Panc1 (cell line): ENCODE data around the gene SLC44A1. TPM values are rescaled to one million over a fixed set of nuclear protein-coding genes. Genes with fewer than 3 reads are reported as not detected.

Source experiments
- ATAC-seq: fragments of 200-7000 bp; cut with Tn5 transposase; 2 replicates; pipeline ENCODE4 v1.9.1; 2020; ENCODE audit warnings: mild to moderate bottlenecking, moderate library complexity
- BruUV-seq: library from RNA; stranded (reverse); fragments of 400-500 nt; replicated peaks from 2 replicates; lab custom pipeline; 2021; lab: Mats Ljungman, UMichigan
- CTCF ChIA-PET: fragments of 300-600 bp; sonication (Branson Sonifier 250); formaldehyde crosslinking; loops from one replicate; lab custom pipeline; 2022; ENCODE audit warnings: antibody characterized with exemption; lab: Charles Lee
- POLR2A ChIA-PET: fragments of 300-600 bp; sonication (Branson Sonifier 250); formaldehyde crosslinking; loops from one replicate; lab custom pipeline; 2022; ENCODE audit warnings: antibody characterized with exemption; lab: Charles Lee
- DNase-seq: peaks from one replicate; pipeline ENCODE4 v3.0.0-alpha.2; 2010; ENCODE audit warnings: low read depth, low spot score
- H3K27ac ChIP-seq: 2 replicates; pipeline ENCODE4 v1.5.1; 2011; ENCODE audit warnings: mild to moderate bottlenecking, low read length, inconsistent platforms
- H3K27me3 ChIP-seq: fragments of 200-500 bp; sonication (Bioruptor generic); 2 replicates; pipeline ENCODE4 v1.6.0; 2014; ENCODE audit warnings: low read length, inconsistent platforms; ENCODE audit not compliant: control insufficient read depth, insufficient read depth
- H3K36me3 ChIP-seq: fragments of 200-500 bp; sonication (Bioruptor generic); 2 replicates; pipeline ENCODE4 v1.5.1; 2014; ENCODE audit warnings: inconsistent platforms, mild to moderate bottlenecking, low read length, moderate library complexity; ENCODE audit not compliant: control insufficient read depth, insufficient read depth
- H3K4me1 ChIP-seq: 2 replicates; pipeline ENCODE4 v1.5.1; 2011; ENCODE audit warnings: inconsistent platforms, mild to moderate bottlenecking, low read length, moderate library complexity; ENCODE audit not compliant: control insufficient read depth, insufficient read depth
- H3K4me3 ChIP-seq, 2 experiments: 2 replicates each; pipeline ENCODE4 v1.5.1; 2011 to 2012; ENCODE audit warnings: low read depth in 2 of 2, low read length in 2 of 2, mild to moderate bottlenecking in 2 of 2, inconsistent platforms in 1 of 2, moderate library complexity in 1 of 2
- H3K9me3 ChIP-seq: fragments of 200-500 bp; sonication (Bioruptor generic); 2 replicates; pipeline ENCODE4 v1.5.1; 2014; ENCODE audit warnings: low read depth, mild to moderate bottlenecking, inconsistent platforms, low read length, moderate library complexity; ENCODE audit not compliant: control insufficient read depth, insufficient read depth
- CTCF ChIP-seq: fragments of 450-650 bp; IDR thresholded peaks from 2 replicates; pipeline ENCODE4 v1.5.1; 2017; ENCODE audit warnings: mild to moderate bottlenecking
- POLR2AphosphoS5 ChIP-seq: IDR thresholded peaks from 2 replicates; pipeline ENCODE4 v1.6.1; 2012; ENCODE audit warnings: mild to moderate bottlenecking, low read depth, low read length, moderate library complexity
- REST ChIP-seq, 2 experiments: IDR thresholded peaks; 2 replicates each; pipeline ENCODE4 v1.6.1; 2011 to 2012; ENCODE audit warnings: low read depth in 2 of 2, control low read depth in 1 of 2, low read length in 1 of 2, mild to moderate bottlenecking in 1 of 2, moderate library complexity in 1 of 2; ENCODE audit not compliant: insufficient read depth in 1 of 2
- SIN3A ChIP-seq: IDR thresholded peaks from 2 replicates; pipeline ENCODE4 v1.6.1; 2012; ENCODE audit warnings: low read depth, mild to moderate bottlenecking, low read length, moderate library complexity, borderline replicate concordance; ENCODE audit not compliant: insufficient read depth
- TCF7L2 ChIP-seq: IDR thresholded peaks from 2 replicates; pipeline ENCODE4 v1.6.1; 2011; ENCODE audit warnings: mild to moderate bottlenecking, low read depth, low read length, inconsistent platforms
- in situ Hi-C: cut with HindIII; loops from 2 replicates; pipeline ENCODE4 v1.10.0; 2016; ENCODE audit warnings: low sequenced_read_pairs, low pct_unique_long_range_greater_than_20kb
- intact Hi-C: fragments of 100-400 bp; cut with micrococcal nuclease; formaldehyde crosslinking; loops from one replicate; pipeline ENCODE4 v1.10.0; 2022; ENCODE audit not compliant: unreplicated experiment
- total RNA-seq: library from RNA; stranded (reverse); gene quantifications from one replicate; pipeline ENCODE4 v1.2.1, GENCODE V29; 2021; ENCODE audit not compliant: unreplicated experiment

The SLC44A1 gene
- total RNA-seq, 1 experiment from 2014 or later = 8.7 TPM

GRCh38 chr9:105284463-105284862 lies 40.0 kb downstream of the SLC44A1 start:
- intact Hi-C loops = no loop called here
- in situ Hi-C loops = no loop called here
- no TSS peak for BruUV-seq
- ChIA-PET POLR2A (no interaction called here), CTCF (no interaction called here)
- no peaks in the 10 kb centered on the region for H3K4me1 ChIP-seq
- TF ChIP-seq CTCF (no peak), POLR2AphosphoS5 (no peak), SIN3A (no peak), TCF7L2 (no peak), REST (IDR thresholded peaks at IDR 0.05; ENCODE audit: insufficient read depth in 1 of 2, low read depth in 2 of 2, low read length in 1 of 2) (no peak)
- DNase-seq (no peak), ATAC-seq (no peak)
- H3K36me3 ChIP-seq = no peaks in the 10 kb centered on the region
- H3K4me3 ChIP-seq = no peak overlapping the region
- no peaks in the 10 kb centered on the region for H3K9me3 ChIP-seq
- H3K27ac ChIP-seq = no peak overlapping the region
- no peaks in the 10 kb centered on the region for H3K27me3 ChIP-seq

GRCh38 chr9:105286098-105286497 lies 41.6 kb downstream of the SLC44A1 start:
- Histone ChIP-seq H3K4me3 (no peak overlapping the region), H3K27ac (no peak overlapping the region), H3K36me3 (no peaks in the 10 kb centered on the region), H3K9me3 (no peaks in the 10 kb centered on the region), H3K4me1 (no peaks in the 10 kb centered on the region), H3K27me3 (no peaks in the 10 kb centered on the region)
- POLR2A ChIA-PET = no interaction called here
- no peak for TF ChIP-seq REST (IDR thresholded peaks at IDR 0.05; ENCODE audit: insufficient read depth in 1 of 2, low read depth in 2 of 2, low read length in 1 of 2)
- intact Hi-C loops (no loop called here), in situ Hi-C loops (no loop called here)
- no TSS peak for BruUV-seq
- CTCF ChIA-PET = no interaction called here
- DNase-seq (no peak), ATAC-seq (no peak)
